Measurements from ENCODE around the gene SEPTIN1. TPM values are rescaled to one million over a fixed set of nuclear protein-coding genes. Genes with fewer than 3 reads are reported as not detected.

SEPTIN1 gene
- total RNA-seq, 1 donor from 2014 or later = 0.38 TPM

DNA sequence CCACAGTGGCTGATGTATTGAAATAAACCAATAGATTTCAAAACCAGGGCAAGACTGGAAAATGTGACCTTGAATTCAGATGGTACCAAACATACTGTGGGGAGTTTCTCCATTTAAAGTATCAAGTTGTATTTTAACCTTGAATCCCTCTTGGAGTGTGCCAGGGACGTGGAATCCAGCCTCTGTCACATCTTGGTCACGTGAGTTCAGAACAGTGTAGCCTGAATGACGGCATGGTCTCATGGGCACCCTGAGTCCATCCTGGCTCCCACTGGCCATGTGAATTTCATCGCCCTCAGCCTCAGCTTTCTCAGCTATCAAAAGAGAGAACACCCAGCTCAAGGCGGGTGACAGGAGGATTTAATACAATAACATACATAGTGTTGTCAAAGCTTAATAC is 31.8 kb upstream of the SEPTIN1 start:
- Histone ChIP-seq H3K4me3 (ENCODE audit: low read depth, low read length) (no peak overlapping the region), H3K27me3 (ENCODE audit: control insufficient read depth, insufficient read depth, low read length) (no peaks in the 10 kb centered on the region), H3K36me3 (ENCODE audit: control insufficient read depth, insufficient read depth, low read length) (peaks cover 2% of the 10 kb centered on the region)
- no peak for DNase-seq (ENCODE audit: low read depth)
- TF ChIP-seq, protein P1, sequence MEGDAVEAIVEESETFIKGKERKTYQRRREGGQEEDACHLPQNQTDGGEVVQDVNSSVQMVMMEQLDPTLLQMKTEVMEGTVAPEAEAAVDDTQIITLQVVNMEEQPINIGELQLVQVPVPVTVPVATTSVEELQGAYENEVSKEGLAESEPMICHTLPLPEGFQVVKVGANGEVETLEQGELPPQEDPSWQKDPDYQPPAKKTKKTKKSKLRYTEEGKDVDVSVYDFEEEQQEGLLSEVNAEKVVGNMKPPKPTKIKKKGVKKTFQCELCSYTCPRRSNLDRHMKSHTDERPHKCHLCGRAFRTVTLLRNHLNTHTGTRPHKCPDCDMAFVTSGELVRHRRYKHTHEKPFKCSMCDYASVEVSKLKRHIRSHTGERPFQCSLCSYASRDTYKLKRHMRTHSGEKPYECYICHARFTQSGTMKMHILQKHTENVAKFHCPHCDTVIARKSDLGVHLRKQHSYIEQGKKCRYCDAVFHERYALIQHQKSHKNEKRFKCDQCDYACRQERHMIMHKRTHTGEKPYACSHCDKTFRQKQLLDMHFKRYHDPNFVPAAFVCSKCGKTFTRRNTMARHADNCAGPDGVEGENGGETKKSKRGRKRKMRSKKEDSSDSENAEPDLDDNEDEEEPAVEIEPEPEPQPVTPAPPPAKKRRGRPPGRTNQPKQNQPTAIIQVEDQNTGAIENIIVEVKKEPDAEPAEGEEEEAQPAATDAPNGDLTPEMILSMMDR (IDR thresholded peaks at IDR 0.05; ENCODE audit: insufficient read depth, low read length, poor library complexity, severe bottlenecking) = no peak

DNA sequence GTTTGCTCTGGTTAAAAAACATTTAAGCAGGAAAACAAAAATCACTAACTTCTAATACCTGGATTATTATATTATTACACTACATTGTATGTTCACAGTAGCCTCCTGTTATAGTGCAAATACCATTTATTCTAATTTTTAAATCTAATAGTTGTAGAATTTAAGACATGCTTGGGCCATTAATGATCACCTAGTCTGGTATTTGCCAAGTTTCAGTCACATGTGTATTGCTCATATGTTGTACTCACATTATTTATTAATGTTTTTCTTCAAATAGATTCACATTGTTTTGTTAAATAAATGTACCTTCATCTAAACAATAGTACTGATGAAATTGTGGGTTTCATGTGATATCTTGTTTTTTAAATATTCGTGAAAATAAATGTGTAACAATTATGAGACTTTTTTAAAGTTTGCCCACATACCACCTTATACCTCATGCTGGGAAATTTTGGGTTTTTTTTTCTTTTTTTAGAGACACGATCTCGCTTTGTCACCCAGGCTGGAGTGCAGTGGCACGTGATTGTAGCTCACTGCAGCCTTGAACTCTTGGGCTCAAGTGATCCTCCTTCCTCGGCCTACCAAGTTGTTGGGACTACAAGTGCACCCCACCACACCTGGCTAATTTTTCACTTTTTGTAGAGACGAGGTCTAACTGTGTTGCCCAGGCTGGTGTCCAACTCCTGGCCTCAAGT is 30.9 kb upstream of the SEPTIN1 start:
- TF ChIP-seq, protein P1 (IDR thresholded peaks at IDR 0.05; ENCODE audit: insufficient read depth, low read length, poor library complexity, severe bottlenecking) = no peak
- peak; percentile 26 for DNase-seq (ENCODE audit: low read depth)
- Histone ChIP-seq H3K4me3 (ENCODE audit: low read depth, low read length) (no peak overlapping the region), H3K27me3 (ENCODE audit: control insufficient read depth, insufficient read depth, low read length) (no peaks in the 10 kb centered on the region), H3K36me3 (ENCODE audit: control insufficient read depth, insufficient read depth, low read length) (peaks cover 2% of the 10 kb centered on the region)

DNA sequence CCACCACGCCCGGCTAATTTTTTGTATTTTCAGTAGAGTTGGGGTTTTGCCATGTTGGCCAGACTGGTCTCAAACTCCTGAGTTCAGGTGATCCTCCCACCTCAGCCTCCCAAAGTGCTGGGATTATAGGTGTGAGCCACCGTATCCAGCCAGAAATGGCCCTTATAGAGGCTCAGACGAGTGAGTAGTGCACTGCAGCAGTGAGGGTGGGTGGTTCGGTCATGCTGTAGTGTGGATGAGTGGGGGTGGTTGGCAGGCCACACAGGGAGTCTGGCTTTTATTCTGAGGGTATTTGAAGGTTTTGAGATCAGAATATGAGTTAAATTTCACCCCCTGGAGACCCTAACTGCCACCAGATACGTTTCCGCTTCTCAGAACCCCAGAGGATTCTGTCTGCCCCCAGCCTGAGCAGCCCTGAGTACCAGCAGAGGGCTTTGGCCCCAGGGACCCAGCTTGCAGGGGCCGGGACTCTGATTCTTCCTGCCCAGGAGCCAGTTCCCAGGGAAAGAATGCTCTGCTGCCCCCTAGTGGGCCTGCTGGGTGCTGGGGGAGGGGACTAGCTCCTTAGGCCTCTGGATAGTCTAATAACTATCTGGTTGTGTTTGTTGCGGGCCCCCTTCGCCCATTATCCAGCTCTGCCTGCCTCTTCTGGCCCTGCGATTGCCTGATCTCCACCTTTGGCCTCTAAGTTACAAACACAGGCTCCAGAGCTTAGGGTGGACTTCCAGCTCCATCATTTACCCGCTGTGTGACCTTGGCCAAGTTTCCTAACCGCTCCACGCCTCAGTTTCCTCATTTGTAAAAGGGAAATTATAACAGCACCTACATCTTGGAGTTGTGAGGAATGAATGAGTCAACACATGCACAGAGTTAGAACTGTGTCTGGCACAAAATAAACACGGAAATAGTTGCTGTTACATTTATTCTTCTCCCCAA is 27.0 kb upstream of the SEPTIN1 start:
- Histone ChIP-seq H3K27me3 (ENCODE audit: control insufficient read depth, insufficient read depth, low read length) (no peaks in the 10 kb centered on the region), H3K36me3 (ENCODE audit: control insufficient read depth, insufficient read depth, low read length) (peaks cover 2% of the 10 kb centered on the region), H3K4me3 (ENCODE audit: low read depth, low read length) (no peak overlapping the region)
- no peak for DNase-seq (ENCODE audit: low read depth)
- TF ChIP-seq, protein P1 (IDR thresholded peaks at IDR 0.05; ENCODE audit: insufficient read depth, low read length, poor library complexity, severe bottlenecking) = peak; percentile 99

DNA sequence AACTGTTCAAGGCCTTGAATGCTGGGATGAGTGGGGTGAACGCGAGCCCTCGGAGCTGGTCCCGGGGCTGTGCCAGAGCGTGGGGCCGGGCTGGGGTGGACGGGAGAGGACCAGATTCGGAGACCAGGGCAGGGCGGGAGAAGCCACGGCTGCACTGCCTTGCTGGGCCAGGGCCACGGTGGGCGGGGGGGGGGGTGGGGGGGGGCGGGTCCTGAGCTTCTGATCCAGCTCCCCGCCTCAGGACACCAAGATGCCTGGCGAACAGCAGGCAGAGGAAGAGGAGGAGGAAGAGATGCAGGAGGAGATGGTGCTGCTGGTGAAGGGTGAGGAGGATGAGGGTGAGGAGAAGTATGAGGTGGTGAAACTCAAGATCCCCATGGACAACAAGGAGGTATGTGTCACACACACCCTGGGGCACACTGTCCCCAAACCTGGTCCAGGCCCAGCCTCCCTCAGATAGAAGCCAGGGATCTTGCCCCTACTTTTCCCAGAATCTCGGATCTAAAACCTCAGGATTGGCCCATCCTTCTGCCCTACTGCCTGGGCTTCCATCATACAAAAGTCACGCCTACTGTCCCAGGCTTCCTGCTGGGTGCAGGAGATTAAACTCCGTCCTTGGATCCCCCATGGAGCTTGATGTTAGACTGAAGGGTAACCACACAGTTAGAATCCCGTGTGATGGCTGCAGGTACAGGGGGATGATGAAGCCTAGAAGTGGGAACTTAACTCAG is 25.6 kb upstream of the SEPTIN1 start:
- TF ChIP-seq, protein P1 (IDR thresholded peaks at IDR 0.05; ENCODE audit: insufficient read depth, low read length, poor library complexity, severe bottlenecking) = no peak
- Histone ChIP-seq H3K36me3 (ENCODE audit: control insufficient read depth, insufficient read depth, low read length) (peaks cover 2% of the 10 kb centered on the region), H3K4me3 (ENCODE audit: low read depth, low read length) (peak overlapping the region; percentile 78), H3K27me3 (ENCODE audit: control insufficient read depth, insufficient read depth, low read length) (no peaks in the 10 kb centered on the region)
- DNase-seq (ENCODE audit: low read depth) = no peak

DNA sequence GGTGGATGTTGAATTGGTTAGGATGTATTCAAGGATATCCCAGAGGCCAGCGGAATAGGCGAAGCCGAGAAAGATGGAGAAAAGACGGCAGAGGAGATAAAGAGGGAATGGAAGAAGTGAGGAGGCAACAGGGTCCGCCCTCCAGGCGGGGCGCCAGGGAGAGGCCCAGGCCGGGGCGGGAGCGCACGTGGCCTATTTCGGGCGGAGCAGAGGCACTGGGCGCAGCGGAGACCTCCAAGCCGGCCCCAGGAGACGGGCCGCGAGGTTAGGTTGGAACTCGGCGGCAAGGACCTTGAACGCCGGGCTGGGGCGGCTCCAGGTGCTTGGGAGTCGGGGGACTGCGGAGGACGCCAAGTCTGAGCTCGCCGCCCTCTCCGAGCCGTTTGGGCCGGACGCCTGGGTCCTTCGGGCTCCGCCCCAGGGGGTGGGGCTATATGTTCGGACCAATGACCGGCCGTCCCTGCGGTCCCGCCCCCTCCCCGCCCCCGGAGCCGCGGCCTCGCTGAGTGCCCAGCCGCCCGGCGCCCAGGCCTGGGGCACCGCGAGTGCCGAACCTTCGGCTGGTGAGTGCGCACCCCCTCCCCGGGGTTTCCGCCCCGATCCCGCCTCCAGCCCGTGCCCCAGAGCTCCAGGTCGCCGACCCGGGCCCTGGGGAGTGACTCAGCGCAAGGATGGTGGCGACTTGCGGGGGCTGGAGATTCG is 24.9 kb upstream of the SEPTIN1 start, which contains the start of gene ZNF771:
ZNF771 (plus strand) TSS at position 505 of the 702 bp plus-strand sequence. CDS start 448 bp downstream, outside the sequence.
- Histone ChIP-seq H3K4me3 (ENCODE audit: low read depth, low read length) (peak within 1 kb of the TSS; percentile 78), H3K36me3 (ENCODE audit: control insufficient read depth, insufficient read depth, low read length) (peaks cover 2% of the 10 kb centered on the region), H3K27me3 (ENCODE audit: control insufficient read depth, insufficient read depth, low read length) (no peaks in the 10 kb centered on the region)
- DNase-seq (ENCODE audit: low read depth) = no peak
- TF ChIP-seq, protein P1 (IDR thresholded peaks at IDR 0.05; ENCODE audit: insufficient read depth, low read length, poor library complexity, severe bottlenecking) = no peak
